HuH-7.5 (cell line): ENCODE results near the gene BMPR2.

Source experiments
- DNase-seq: peaks from one replicate; pipeline ENCODE4 v3.0.0; 2011; ENCODE audit warnings: low spot score

BMPR2 gene

DNA sequence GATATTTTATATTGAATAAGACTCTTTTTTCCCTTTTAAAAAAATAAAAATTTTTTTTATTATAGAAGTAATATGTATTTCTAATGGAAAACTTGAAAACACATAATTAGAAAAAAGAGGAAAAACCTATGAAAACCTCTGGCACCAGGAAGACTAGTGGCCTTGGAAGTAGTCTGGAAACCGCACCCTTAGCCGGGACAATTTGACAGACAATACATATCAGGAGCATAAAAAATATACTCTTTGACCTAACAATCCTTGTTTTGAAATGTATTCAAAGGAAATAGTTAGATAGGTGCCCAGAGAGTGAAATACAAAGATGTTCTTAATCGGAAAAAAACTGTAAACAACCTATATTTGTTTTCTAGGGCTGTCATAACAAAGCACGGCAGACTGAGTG is 223.8 kb downstream of the BMPR2 start:
- DNase-seq: no peak

DNA sequence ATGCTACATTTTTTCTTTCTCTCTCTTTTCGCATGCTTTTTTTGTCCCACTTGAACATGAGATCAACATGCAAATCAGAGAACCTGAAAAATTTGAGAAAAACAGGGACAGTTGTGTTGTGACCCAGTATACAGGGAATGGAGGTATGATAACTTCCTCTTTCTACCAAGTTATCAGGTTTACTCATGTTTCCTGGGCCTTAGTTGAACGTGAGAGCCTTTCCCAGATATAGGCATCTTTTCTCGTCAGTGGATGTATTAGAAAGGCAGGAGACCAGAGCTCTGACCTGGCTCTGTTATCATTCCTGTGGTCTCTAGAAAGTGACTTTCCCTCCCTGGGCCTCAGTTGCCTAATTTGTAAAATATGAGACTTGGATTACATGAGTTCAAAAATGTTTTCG is 228.6 kb downstream of the BMPR2 start:
- DNase-seq: no peak

DNA sequence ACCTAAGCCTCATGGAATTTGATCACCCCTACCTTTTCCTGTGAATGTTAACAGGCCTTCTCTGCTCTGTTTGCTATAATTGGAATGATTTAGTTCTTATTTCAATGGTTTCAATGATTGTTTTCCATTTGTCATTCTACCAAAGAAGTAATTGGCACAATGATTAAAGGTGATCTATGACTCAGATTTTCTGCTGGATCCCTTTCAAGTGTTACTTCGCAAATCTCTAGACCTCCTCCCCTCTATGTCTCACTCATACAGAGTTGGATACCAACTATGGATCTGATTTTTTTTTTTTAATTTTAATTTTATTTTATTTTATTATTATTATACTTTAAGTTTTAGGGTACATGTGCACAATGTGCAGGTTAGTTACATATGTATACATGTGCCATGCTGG is 229.0 kb downstream of the BMPR2 start:
- DNase-seq: no peak

DNA sequence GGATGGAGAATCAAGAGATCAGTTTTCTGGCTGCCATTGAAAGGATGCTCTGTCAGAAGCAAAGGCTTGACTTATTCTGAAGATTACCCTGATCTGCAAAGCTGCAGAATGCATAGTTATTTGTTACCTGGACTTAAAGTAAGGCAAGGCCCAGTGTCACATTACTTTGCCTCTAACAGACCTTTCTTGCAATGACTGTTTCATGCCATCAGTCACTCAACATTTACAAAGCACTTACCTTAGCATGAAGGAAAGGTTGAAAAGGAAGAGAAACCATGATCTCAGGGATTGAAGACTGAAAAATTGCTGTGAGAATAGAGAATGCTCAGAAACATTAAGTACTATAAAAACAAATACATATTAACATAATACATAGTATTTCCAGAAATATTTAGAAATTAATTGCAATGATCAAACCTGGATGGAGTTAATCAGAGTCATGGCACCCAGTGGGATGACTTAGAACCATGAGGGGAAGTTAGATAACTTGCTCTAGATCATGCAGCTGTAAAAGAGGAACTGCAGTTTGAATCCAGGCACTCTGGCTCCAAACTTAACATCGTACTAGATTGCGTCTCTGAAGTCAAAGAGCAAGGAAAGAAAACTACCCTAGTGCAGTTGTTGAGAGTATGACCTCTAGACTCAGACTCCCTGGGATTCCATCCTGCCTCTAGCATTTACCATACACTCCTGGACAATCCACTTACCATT is 232.2 kb downstream of the BMPR2 start:
- no peak for DNase-seq

DNA sequence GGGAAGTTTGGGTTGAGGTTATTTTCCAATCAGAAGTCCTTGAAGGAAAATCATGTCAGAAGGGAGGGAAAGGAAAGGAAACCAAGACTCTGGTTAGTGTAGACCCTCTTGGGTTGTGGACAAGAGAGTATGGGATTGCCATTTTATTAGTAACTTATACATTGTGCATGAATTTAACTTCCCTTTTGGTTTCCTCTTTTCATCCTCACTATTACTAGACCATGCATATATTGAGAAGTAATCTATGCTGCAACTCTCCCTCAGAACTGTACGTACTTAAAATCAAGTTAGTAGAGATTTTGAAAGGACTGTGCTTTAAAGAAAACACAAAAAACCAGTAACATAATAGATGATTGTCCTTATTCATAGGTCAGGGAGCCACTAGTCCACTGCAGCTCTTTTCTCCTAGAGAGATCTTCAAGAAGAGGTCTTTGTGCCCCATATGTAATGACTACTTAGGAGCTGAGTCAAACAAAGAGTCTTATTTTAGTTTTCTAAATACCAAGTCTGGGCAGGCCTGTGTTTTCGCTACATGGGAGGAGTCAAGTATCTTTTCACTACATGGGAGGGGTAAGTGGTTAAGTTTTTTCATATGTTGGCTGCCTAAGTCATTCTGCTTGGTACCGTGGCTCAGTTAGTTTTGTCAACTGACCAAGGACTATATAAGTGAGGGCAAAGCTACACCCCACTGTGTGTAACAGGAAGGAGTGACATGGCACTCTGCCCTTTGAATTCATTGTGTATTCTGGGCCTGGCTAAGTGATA is 233.4 kb downstream of the BMPR2 start:
- no peak for DNase-seq

DNA sequence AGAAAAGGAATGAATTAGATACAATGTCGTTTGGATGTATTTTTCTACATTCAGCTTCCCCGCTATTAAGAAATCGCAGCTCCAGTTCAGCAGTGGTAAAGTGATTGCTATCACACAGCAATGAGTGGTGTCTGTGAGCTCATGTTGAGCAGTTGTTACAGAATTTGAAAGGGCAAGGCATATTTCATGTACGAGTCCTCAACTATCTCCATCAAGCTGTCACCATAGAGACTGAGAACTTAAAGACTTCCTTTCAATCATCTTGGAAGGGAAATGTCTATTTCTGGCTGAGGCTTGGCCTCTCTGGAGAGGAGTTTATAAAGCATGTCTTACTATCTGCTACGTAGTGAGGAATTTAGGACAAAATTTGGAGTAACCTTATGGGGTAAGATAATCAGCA is 234.3 kb downstream of the BMPR2 start:
- no peak for DNase-seq

DNA sequence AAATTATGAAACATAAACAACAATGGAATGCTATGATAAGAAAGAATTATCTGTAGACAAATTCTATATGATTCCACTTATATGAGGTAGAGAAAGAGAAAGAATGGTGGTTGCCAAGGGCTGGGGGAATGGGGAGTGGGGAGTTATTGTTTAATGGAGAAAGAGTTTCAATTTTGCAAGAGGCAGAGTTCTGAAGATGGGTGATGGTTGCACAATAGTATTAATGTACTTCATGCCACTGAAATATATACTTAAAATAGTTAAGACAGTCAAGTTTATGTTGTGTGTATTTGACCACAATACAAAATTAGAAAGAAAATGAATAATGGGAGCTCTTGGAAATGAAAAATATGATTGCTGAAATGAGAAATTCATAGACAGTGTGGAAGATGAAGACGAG is 236.0 kb downstream of the BMPR2 start:
- DNase-seq: no peak

DNA sequence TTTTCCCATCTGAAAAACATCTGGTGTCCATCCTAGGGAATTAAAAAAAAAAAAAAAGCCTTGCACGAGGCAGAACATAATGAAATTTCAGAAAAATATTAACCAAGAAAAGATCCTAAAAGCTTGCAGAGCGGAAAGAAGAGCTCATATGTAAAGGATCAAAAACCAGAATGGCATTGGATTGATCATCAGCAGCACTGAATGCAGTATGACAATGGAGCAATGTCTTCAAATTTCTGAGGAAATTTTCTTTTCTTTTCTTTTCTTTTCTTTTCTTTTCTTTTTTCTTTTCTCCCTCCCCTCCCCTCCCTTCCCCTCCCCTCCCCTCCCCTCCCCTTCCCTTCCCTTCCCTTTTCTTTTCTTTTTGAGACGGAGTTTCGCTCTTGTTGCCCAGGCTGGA is 237.4 kb downstream of the BMPR2 start:
- DNase-seq: no peak
